Gastrocnemius medialis (tissue), 4 donors: ENCODE measurements around the gene TPBG. TPM values are rescaled to one million over a fixed set of nuclear protein-coding genes. Genes with fewer than 3 reads are reported as not detected.

Experiments
- ATAC-seq, 2 donors: fragments of 150-250 bp; one replicate each; pipeline ENCODE4 v1.9.1; 2016
- DNase-seq, 2 donors: peaks; one replicate each; pipeline ENCODE4 v3.0.0-alpha.2; 2019
- H3K27ac ChIP-seq, 4 donors: fragments of 200-600 bp; sonication (generic); 1 replicate in 1 of 4; 2 replicates in 3 of 4; pipeline ENCODE4 v1.5.1; 2016 to 2018; ENCODE audit warnings: mild to moderate bottlenecking in 2 of 4, moderate library complexity in 1 of 4
- H3K27me3 ChIP-seq, 3 donors: fragments of 200-600 bp; sonication (generic) in 2 of 3; 1 replicate in 1 of 3; 2 replicates in 2 of 3; pipeline versions ENCODE4 v1.5.1 to v1.6.0; 2016 to 2019; ENCODE audit warnings: mild to moderate bottlenecking in 1 of 3, moderate library complexity in 1 of 3
- H3K36me3 ChIP-seq, 2 donors: fragments of 200-600 bp; sonication (generic) in 1 of 2; one replicate each; pipeline ENCODE4 v1.5.1; 2017 to 2018
- H3K4me1 ChIP-seq, 2 donors: fragments of 200-600 bp; sonication (generic) in 1 of 2; one replicate each; pipeline ENCODE4 v1.5.1; 2016 to 2017; ENCODE audit warnings: mild to moderate bottlenecking in 2 of 2
- H3K4me3 ChIP-seq, 4 donors: fragments of 200-600 bp; sonication (generic) in 3 of 4; 1 replicate in 1 of 4; 2 replicates in 3 of 4; pipeline ENCODE4 v1.5.1; 2016 to 2019; ENCODE audit warnings: mild to moderate bottlenecking in 2 of 4
- H3K9me3 ChIP-seq, 3 donors: fragments of 200-600 bp; sonication (generic) in 2 of 3; 1 replicate in 1 of 3; 2 replicates in 2 of 3; pipeline ENCODE4 v1.5.1; 2016 to 2019
- POLR2A ChIP-seq, 2 donors: fragments of 450-650 bp; IDR thresholded peaks; one replicate each; pipeline ENCODE4 v1.6.1; 2017; ENCODE audit warnings: antibody characterized with exemption in 2 of 2, mild to moderate bottlenecking in 2 of 2, moderate library complexity in 2 of 2
- in situ Hi-C, 4 donors: fragments of 200-750 bp; cut with MboI; loops; one replicate each; pipeline versions ENCODE4 v1.15.0 to v1.8.0; 2017; ENCODE audit warnings: low sequenced_read_pairs in 4 of 4
- intact Hi-C: fragments of 100-400 bp; cut with DNase I; formaldehyde crosslinking; loops from one replicate; pipeline ENCODE4 v1.15.1; 2023; ENCODE audit warnings: low total_unique reads
- total RNA-seq, 4 donors: library from RNA; depleted of rRNA; stranded (reverse); fragments of >200 nt; gene quantifications; one replicate each; pipeline versions ENCODE4 v1.1.0 to v1.2.3, GENCODE V29; 2016
- TF ChIP-seq, protein P1 (sequence below), 5 experiments: fragments of 450-650 bp in 3 of 5; fragments of 200-600 bp in 2 of 5; sonication (generic) in 2 of 5; IDR thresholded peaks in 4 of 5; conservative IDR thresholded peaks in 1 of 5; 1 replicate in 4 of 5; 2 replicates in 1 of 5; pipeline ENCODE4 v1.5.1; 2016 to 2019; ENCODE audit warnings: antibody characterized with exemption in 5 of 5, mild to moderate bottlenecking in 3 of 5, moderate library complexity in 3 of 5

TPBG gene
- total RNA-seq, 4 donors from 2014 or later = 2.5 to 6.4 (median 3.8) TPM

DNA sequence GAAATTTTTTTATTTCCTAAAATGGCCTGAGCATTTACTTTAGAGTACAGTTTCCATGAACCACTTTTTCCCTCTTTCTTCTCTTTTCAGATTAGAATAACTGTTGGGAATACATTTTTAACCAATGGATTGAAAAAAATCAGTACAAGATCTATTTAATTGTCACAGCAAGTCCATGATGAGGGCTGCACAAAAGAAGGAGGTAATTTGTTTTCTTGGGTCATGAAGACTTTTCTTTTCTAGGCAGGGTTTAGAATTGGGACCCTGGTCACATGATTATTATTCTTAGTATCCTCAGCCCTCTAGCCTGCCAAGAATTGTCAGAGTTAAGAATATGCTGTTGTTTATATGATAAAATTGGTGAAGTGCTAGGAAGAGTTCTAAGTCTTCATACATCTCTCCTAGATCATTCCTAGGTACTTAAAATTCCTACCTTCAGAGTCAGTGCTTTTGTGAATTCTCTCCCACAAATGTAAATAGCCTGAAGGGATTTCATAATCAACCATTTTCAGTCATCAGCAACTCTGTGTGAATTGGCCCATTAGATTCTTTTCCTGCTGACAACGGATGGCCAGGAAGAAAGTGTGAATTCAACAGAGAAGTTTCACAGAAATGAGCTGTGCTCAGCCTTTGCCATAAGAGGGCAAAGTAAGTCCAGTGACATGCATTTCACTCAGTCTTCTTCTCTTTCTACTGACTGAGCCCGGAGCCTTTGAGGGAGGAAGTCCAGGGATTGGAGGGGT is 32.4 kb upstream of the TPBG start:
- no peaks in the 10 kb centered on the region for H3K27me3 ChIP-seq
- no peaks in the 10 kb centered on the region for H3K4me1 ChIP-seq
- in situ Hi-C loops = no loop called here
- H3K27ac ChIP-seq = no peak overlapping the region
- no peak overlapping the region for H3K4me3 ChIP-seq
- H3K36me3 ChIP-seq = no peaks in the 10 kb centered on the region
- ATAC-seq (no peak), DNase-seq (no peak)
- H3K9me3 ChIP-seq = no peaks in the 10 kb centered on the region
- TF ChIP-seq, protein P1, sequence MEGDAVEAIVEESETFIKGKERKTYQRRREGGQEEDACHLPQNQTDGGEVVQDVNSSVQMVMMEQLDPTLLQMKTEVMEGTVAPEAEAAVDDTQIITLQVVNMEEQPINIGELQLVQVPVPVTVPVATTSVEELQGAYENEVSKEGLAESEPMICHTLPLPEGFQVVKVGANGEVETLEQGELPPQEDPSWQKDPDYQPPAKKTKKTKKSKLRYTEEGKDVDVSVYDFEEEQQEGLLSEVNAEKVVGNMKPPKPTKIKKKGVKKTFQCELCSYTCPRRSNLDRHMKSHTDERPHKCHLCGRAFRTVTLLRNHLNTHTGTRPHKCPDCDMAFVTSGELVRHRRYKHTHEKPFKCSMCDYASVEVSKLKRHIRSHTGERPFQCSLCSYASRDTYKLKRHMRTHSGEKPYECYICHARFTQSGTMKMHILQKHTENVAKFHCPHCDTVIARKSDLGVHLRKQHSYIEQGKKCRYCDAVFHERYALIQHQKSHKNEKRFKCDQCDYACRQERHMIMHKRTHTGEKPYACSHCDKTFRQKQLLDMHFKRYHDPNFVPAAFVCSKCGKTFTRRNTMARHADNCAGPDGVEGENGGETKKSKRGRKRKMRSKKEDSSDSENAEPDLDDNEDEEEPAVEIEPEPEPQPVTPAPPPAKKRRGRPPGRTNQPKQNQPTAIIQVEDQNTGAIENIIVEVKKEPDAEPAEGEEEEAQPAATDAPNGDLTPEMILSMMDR (IDR thresholded peaks at IDR 0.05 in 4 of 5, conservative IDR thresholded peaks at IDR 0.05 in 1 of 5) = no peak
- no peak for TF ChIP-seq POLR2A (IDR thresholded peaks at IDR 0.05)
- intact Hi-C loops = no loop called here

DNA sequence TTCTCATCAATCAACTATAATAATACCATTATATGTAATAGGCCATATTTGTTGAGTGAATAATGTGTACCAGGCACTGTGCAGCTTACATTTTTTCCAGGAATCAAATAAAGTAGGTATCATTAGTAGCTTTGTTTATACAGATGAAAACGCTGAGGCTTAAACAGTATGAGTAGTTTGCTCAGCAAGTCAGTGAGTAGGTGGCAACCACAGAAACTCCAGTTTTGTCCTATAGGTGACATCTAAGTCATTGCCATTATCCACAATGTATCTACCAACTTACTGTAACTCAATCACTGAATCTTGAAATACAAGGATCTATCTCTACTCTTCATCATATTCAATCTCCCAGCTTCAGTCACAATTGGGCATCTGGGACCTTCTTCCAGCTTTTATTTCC is 29.8 kb upstream of the TPBG start:
- TF ChIP-seq, protein P1 (IDR thresholded peaks at IDR 0.05 in 4 of 5, conservative IDR thresholded peaks at IDR 0.05 in 1 of 5) = no peak
- no peak for TF ChIP-seq POLR2A (IDR thresholded peaks at IDR 0.05)
- in situ Hi-C loops (no loop called here), intact Hi-C loops (no loop called here)
- H3K27ac ChIP-seq = no peak overlapping the region
- ATAC-seq (no peak), DNase-seq (no peak)
- no peaks in the 10 kb centered on the region for H3K27me3 ChIP-seq
- H3K4me3 ChIP-seq = no peak overlapping the region
- H3K4me1 ChIP-seq = no peaks in the 10 kb centered on the region
- H3K36me3 ChIP-seq = no peaks in the 10 kb centered on the region
- no peaks in the 10 kb centered on the region for H3K9me3 ChIP-seq

DNA sequence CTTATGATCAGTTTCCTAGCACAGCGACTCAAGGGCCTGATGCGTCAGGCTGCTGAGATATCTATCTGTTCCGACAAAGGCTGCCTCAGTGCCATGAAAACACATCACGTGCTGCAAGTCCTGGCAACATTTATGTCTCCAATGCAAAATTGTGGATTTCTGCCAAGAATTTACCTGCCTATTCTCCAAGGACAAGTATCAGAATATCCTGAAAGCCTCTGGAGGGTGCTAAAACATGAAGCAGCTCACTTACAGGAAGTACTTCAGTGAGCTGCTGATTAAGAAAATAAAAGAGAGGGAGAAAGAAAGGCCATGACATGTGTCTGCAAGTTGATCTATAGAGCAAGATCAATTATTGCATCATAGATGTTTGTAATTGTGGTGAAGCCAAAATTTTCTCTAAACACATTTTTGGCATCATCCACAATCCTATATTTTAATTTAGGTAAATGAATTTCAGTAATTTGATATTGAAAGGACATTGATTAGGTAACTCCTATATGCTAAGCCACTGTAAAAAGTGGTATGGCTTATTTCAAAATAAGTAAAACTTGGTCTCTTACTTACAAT is 25.8 kb upstream of the TPBG start:
- no peak overlapping the region for H3K27ac ChIP-seq
- TF ChIP-seq, protein P1 (IDR thresholded peaks at IDR 0.05 in 4 of 5, conservative IDR thresholded peaks at IDR 0.05 in 1 of 5) = no peak
- no peak for TF ChIP-seq POLR2A (IDR thresholded peaks at IDR 0.05)
- no peaks in the 10 kb centered on the region for H3K4me1 ChIP-seq
- intact Hi-C loops (no loop called here), in situ Hi-C loops (no loop called here)
- H3K36me3 ChIP-seq = no peaks in the 10 kb centered on the region
- ATAC-seq (no peak), DNase-seq (no peak)
- no peaks in the 10 kb centered on the region for H3K9me3 ChIP-seq
- H3K4me3 ChIP-seq = no peak overlapping the region
- no peaks in the 10 kb centered on the region for H3K27me3 ChIP-seq

DNA sequence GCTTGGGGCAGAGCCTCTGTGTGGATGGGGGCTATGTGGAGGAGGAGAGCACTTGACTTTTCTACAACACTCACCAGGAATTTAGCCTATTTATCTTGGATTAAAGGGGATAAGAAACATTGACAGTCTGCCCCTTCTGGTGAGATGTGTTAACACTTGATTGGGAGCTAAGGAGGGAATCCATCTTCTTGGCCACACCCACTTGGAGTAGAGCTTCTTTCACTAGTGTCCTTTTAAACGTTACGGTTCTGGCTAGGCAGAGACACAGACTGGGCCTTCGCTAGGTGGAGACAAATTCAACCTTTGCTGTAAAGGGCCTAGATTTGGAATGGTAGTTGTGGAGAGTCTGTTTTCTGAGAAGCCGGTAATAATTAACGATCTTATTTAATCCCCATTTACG is 15.5 kb upstream of the TPBG start:
- H3K4me3 ChIP-seq = no peak overlapping the region
- no peak for DNase-seq
- H3K9me3 ChIP-seq = no peaks in the 10 kb centered on the region
- ATAC-seq = no peak
- H3K27ac ChIP-seq = no peak overlapping the region
- in situ Hi-C loops (no loop called here), intact Hi-C loops (no loop called here)
- no peaks in the 10 kb centered on the region for H3K4me1 ChIP-seq
- TF ChIP-seq POLR2A (IDR thresholded peaks at IDR 0.05) = no peak
- TF ChIP-seq, protein P1 (IDR thresholded peaks at IDR 0.05 in 4 of 5, conservative IDR thresholded peaks at IDR 0.05 in 1 of 5) = no peak
- H3K36me3 ChIP-seq = no peaks in the 10 kb centered on the region
- no peaks in the 10 kb centered on the region for H3K27me3 ChIP-seq
